Sciatic nerve (tissue), 2 donors: ENCODE results near the gene PTGR2. TPM values are rescaled to one million over a fixed set of nuclear protein-coding genes. Genes with fewer than 3 reads are reported as not detected.
A peak's percentile ranks its signal among the peaks of the same experiment; 100 is the strongest.
"Not testable (repeated sequence)": the region's sequence is repeated elsewhere in the genome, so short reads cannot be mapped to it uniquely, and the experiment has no call there.

ENCODE experiments used
- ATAC-seq: fragments of 200-7000 bp; cut with Tn5 transposase; one replicate; pipeline ENCODE4 v1.9.1; 2020; ENCODE audit warnings: mild to moderate bottlenecking, moderate library complexity
- DNase-seq: peaks from one replicate; pipeline ENCODE4 v3.0.0-alpha.2; 2020; ENCODE audit warnings: low spot score
- intact Hi-C: fragments of 100-400 bp; cut with DNase I; formaldehyde crosslinking; loops from one replicate; pipeline ENCODE4 v1.14.2; 2022
- total RNA-seq: library from RNA; stranded (reverse); fragmentation: NEBNext Ultra II Directional; extraction: Animal tissue kit (Norgen Biotek cat#: 25700); gene quantifications from one replicate; pipeline ENCODE4 v1.2.1, GENCODE V29; 2021
- donor health status: DM: no; HTN: no; CAD: no.
- donor health status: DM: no; HTN: no; CAD: no.

The PTGR2 gene
- total RNA-seq, 1 donor from 2014 or later: 17.1 TPM

- ATAC-seq: no peak
- intact Hi-C loops: no loop called here
- no peak for DNase-seq
These were observed 26.2 kb downstream of the PTGR2 start for GRCh38 chr14:73877790-73878189.

- intact Hi-C loops: no loop called here
- DNase-seq: no peak
- no peak for ATAC-seq
These were observed 26.8 kb downstream of the PTGR2 start for GRCh38 chr14:73878436-73878835.

DNA sequence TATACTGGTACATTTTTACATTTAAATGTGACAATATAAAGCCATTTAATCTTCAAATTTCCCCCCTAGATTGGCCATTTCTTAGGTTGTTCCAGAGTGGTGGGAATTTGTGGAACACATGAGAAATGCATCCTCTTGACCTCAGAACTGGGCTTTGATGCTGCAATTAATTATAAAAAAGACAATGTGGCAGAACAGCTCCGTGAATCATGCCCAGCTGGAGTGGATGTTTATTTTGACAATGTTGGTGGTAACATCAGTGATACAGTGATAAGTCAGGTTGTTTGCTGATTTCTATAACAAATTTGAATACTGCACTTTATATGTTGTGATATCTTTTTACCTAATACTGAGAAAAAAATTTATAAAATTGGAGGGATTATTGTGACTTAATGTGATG lies 27.4 kb downstream of the PTGR2 start:
- ATAC-seq (no peak), DNase-seq (no peak)
- intact Hi-C loops: no loop called here

GRCh38 chr14:73884438-73885190 lies 33.0 kb downstream of the PTGR2 start:
- intact Hi-C loops: no loop called here
- DNase-seq (no peak), ATAC-seq (no peak)

- intact Hi-C loops: no loop called here
- peak; percentile 99 for ATAC-seq
- peak; percentile 96 for DNase-seq
These were observed 35.1 kb downstream of the PTGR2 start, which contains the start of gene ZNF410 for GRCh38 chr14:73886449-73887317. Gene ZNF410, plus strand, starts transcription at chr14:73886859. Its CDS starts 5,317 bp downstream, at chr14:73892176.

DNA sequence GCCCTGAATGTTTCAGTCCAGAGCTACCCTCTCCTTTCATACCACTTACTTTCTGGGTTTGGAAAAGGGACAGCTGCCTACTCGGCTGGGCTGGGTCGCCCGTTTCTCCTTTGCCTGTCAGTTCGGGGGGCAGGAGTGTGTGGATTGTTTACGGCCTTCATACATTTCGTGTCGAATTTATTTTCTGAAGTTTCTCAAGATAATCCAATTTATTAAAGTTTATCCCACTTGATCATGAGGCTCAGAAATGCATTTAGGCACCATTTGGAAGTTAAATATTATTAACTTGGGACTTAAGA lies 35.6 kb downstream of the PTGR2 start:
- intact Hi-C loops: no loop called here
- DNase-seq (no peak), ATAC-seq (no peak)

DNA sequence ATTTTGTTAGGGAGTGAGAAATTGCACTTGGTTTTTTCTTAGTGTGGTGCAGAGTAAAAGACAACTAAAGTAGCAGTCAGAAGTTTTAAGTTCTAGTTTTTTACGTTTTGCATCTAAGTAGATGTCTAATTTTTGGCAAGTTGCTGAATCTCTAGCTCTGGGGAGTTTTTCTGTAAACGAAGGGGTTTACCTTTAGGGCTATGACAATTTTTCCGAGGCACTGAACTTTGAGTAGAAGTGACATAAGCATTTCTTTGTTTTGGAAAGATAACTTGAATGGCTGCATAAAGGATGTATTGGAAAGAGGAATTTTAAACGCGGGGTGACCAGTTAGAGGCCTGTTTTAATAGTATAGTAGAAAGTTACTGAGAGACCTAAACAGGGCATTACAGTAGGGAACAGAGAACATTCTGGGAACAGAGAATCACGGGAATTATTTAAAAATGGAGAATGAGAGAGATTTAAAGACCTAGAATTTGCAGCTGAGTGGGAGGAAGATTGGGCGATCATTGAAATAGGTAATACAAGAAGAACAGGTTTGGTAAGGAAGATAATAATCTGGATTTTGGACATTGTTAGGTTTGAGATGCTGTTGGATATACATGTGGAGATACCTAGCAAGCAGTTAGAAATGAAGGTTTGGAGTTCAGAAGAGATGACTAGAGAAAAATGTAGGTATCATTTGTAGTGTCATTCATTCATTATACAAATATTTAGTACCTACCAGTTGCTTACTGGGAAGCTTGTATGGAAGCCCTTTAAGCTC lies 36.2 kb downstream of the PTGR2 start:
- ATAC-seq (no peak), DNase-seq (no peak)
- intact Hi-C loops: no loop called here

DNA sequence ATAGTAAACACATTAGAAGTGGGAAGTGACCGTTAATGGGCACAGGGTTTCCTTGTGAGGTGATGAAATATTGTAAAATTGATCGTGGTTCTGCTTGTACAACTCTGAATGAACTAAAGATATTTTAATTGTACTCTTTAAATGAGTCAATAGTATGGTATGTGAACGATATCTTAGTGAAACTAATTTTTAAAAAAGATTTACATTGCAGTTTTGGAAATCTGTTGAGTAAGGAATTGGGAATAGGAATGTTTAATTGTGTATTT lies 36.8 kb downstream of the PTGR2 start:
- DNase-seq (no peak), ATAC-seq (no peak)
- intact Hi-C loops: no loop called here

GRCh38 chr14:73888971-73889370 lies 37.3 kb downstream of the PTGR2 start:
- DNase-seq: no peak
- intact Hi-C loops: no loop called here
- ATAC-seq: no peak

DNA sequence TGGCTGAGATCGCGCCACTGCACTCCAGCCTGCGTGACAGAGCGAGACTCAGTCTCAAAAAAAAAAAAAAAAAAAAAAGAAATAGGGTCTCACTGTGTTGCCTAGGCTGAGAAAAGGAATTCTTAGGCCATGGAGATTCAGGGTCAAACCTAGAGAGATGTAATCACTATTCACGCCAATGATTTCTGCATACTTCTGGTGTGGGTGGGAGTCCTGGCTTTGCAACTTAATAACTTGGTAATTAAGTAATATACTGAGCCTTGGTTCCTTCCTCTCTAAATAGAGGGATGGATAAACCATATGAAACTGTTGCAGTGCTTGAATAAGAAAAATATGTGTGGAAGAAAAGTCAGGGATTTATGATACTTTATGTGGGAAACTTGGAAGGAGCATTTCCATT lies 37.7 kb downstream of the PTGR2 start:
- DNase-seq: no peak
- intact Hi-C loops: no loop called here
- no peak for ATAC-seq

DNA sequence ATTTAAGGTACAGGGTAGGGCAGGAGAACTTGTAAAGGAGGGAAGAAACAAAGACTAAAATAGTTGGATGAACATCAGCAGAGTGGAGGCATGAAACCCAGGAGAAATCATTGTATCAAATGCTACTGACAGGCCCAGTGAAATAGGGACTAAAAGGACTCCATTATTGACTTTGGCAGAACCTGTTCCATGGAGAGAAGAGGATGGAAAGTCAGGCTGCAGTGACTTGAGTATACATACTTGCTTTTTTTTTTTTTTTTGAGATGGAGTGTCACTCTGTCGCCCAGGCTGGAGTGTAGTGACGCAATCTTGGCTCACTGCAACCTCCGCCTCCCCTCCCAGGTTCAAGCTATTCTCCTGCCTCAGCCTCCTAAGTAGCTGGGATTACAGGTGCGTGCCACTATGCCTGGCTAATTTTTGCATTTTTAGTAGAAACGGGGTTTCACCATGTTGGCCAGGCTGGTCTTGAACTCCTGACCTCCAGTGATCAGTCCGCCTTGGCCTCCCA lies 42.6 kb downstream of the PTGR2 start:
- intact Hi-C loops, ATAC-seq, DNase-seq: not testable (repeated sequence)

DNA sequence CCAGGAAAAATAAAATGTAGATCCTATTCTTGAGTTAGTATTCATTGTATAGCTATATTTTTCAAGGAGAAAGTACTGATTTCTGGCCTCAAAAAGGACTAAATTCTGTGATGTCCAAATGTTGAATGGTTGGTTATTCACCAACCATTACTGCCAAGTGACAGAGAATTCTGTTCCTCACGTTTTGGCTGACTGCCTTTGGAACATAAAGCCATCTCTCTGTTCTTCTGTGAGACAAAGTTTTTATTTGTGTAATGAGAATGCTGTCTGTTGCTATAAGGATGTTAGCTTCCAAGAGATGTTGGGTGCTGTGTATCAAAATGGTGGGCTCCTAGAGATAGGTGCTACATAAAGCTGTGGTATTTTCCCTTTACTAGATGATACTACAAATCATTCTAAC lies 44.3 kb downstream of the PTGR2 start:
- intact Hi-C loops: no loop called here
- DNase-seq (no peak), ATAC-seq (no peak)

DNA sequence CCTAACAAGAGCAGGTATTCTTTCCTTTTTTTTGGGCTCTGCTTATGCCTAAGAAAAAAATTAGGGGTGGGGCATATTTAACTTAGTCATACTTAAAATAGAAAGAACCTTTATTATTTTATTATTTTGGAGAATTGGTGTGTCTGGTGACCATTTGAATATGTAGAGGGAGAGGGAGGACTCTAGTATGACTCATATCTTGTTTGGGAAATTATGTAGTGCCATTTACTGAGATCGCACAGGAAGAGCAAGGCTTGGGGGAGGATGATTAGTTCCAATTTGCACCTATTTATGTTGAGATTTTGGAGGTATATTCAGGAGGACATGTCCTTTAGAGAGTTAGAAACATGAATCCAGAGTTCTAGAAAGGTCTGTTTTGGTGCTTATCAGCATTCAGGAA lies 44.9 kb downstream of the PTGR2 start:
- intact Hi-C loops: no loop called here
- no peak for ATAC-seq
- no peak for DNase-seq

- intact Hi-C loops: no loop called here
- DNase-seq: no peak
- ATAC-seq: no peak
These were observed 51.4 kb downstream of the PTGR2 start for GRCh38 chr14:73903028-73903427.

GRCh38 chr14:73909681-73910080 lies 58.0 kb downstream of the PTGR2 start:
- DNase-seq: no peak
- intact Hi-C loops: no loop called here
- no peak for ATAC-seq

GRCh38 chr14:73913256-73913655 lies 61.6 kb downstream of the PTGR2 start:
- ATAC-seq: no peak
- intact Hi-C loops: no loop called here

DNA sequence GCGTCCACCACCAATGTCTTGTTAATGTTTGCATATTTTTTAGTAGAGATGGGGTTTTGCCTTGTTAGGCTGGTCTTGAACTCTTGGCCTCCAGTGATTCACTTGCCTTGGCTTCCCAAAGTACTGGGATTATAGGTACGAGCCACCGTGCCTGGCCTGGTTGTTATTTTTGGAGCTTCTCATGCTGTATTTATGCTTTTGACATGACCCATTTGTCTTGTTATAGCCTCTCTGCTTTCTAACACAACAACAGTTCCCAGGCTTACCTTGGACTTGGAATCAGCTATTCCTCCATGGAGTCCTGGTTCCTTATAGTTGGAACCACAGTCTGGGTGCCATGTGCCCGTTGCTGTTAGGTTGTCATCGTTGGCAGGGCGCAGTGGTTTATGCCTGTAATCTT lies 64.7 kb downstream of the PTGR2 start:
- ATAC-seq (no peak), DNase-seq (no peak)
- intact Hi-C loops: no loop called here

More at GRCh38 chr14:73913256-73913655, 61.6 kb downstream of the PTGR2 start:
- DNase-seq: no peak

- intact Hi-C loops, ATAC-seq, DNase-seq: not testable (repeated sequence)
These were observed 67.8 kb downstream of the PTGR2 start for GRCh38 chr14:73919457-73919856.

- DNase-seq (no peak), ATAC-seq (no peak)
- intact Hi-C loops: no loop called here
These were observed 72.7 kb downstream of the PTGR2 start for GRCh38 chr14:73924337-73924736.
